Prostate gland (tissue), 2 donors: ENCODE measurements around the gene FRMD4A.

ENCODE experiments used
- CTCF ChIP-seq, 4 experiments: fragments of 200-600 bp in 2 of 4; fragments of 450-650 bp in 2 of 4; sonication (generic) in 2 of 4; IDR thresholded peaks; 1 replicate in 3 of 4; 2 replicates in 1 of 4; pipeline ENCODE4 v1.5.1; 2016 to 2019; ENCODE audit warnings: antibody characterized with exemption in 4 of 4, mild to moderate bottlenecking in 2 of 4, moderate library complexity in 2 of 4
- POLR2A ChIP-seq: fragments of 450-650 bp; IDR thresholded peaks from one replicate; pipeline ENCODE4 v1.6.1; 2016; ENCODE audit warnings: antibody characterized with exemption, mild to moderate bottlenecking

GRCh38 chr10:13899941-13900340 lies 430.8 kb downstream of the FRMD4A start:
- TF ChIP-seq POLR2A (no peak), CTCF (IDR thresholded peaks at IDR 0.05) (no peak)
